ENCODE results near the gene HNRNPR. TPM values are rescaled to one million over a fixed set of nuclear protein-coding genes. Genes with fewer than 3 reads are reported as not detected.

HNRNPR gene
- total and polyA plus RNA-seq, 9 of the 15 experiments (the other 6 are each of a cell fraction or from before 2014, with no cell fraction given), result 80.9 to 372 (median 301) TPM

DNA sequence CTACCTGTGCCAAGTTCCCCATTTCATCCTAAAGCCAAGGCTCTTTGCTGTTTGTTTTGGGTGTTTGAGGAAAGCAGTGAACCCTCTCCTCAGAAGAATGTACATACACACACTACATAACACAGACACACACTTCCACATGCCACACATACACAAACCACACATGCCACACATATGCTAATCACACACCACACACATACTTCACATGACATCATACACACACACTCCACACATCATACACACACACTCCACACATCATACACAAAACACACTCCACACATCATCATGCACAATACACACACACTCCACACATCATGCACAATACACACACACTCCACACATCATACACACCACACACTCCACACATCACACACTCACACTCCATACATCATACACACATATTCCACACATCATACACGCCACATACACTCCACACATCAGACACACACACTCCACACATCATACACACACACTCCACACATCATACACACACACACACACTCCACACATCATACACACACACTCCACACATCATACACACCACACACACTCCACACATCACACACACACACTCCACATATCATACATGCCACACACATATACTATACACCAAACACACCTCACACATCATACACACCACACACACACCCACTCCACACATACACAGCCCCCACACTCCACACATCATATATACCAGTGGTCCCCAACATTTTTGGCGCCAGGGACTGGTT, 48.2 kb upstream of the HNRNPR start:
- POLR2A ChIA-PET, result no interaction called here
- peaks cover 4 to 24% of the 10 kb centered on the region in 2 experiments for H3K4me1 ChIP-seq (replicated peaks in 1 of 2; ENCODE audit: control insufficient read depth in 2 of 2, insufficient read depth in 2 of 2, low read length in 2 of 2)
- BruUV-seq (replicated peaks), result no TSS peak

More for the DNA sequence above, 48.2 kb upstream of the HNRNPR start:
- intact Hi-C loops (cut with micrococcal nuclease), result no loop called here
- no peaks in the 10 kb centered on the region for H3K36me3 ChIP-seq (ENCODE audit: control insufficient read depth, insufficient read depth, low read length)
- DNase-seq (ENCODE audit: extremely low read depth in 1 of 4, low spot score in 3 of 4) (no peak), ATAC-seq (no peak), FAIRE-seq (peak; percentile 96)
- no peak overlapping the region for H3K4me2 ChIP-seq (ENCODE audit: insufficient read depth, low read length)
- no peaks in the 10 kb centered on the region for H4K20me1 ChIP-seq (replicated peaks; ENCODE audit: control insufficient read depth, insufficient read depth, low read length)
- no peaks in the 10 kb centered on the region for H3K9me1 ChIP-seq (ENCODE audit: control insufficient read depth, insufficient read depth, low read length)
- CTCF ChIA-PET (ENCODE audit: low intra/inter-chr PET ratio), result no interaction called here
- H2AFZ ChIP-seq (ENCODE audit: low read depth, low read length), result no peak overlapping the region
- peaks cover 0 to 2% of the 10 kb centered on the region in 2 experiments; a peak in 1 of 5 replicates for H3K27me3 ChIP-seq (ENCODE audit: control insufficient read depth in 2 of 2, insufficient read depth in 2 of 2, low read length in 2 of 2)
- no peak overlapping the region for H3K27ac ChIP-seq (ENCODE audit: extremely low read depth, low read depth, low read length)
- no peak overlapping the region for H3K9ac ChIP-seq (ENCODE audit: insufficient read depth in 1 of 2, low read depth in 2 of 2, low read length in 2 of 2)
- in situ Hi-C loops (cut with MboI), result no loop called here
- no peaks in the 10 kb centered on the region for H3K9me3 ChIP-seq (replicated peaks; ENCODE audit: control insufficient read depth, insufficient read depth, low read depth, low read length)
- no peak for TF ChIP-seq EHMT2 (IDR thresholded peaks at IDR 0.05)
- TF ChIP-seq, protein P1, sequence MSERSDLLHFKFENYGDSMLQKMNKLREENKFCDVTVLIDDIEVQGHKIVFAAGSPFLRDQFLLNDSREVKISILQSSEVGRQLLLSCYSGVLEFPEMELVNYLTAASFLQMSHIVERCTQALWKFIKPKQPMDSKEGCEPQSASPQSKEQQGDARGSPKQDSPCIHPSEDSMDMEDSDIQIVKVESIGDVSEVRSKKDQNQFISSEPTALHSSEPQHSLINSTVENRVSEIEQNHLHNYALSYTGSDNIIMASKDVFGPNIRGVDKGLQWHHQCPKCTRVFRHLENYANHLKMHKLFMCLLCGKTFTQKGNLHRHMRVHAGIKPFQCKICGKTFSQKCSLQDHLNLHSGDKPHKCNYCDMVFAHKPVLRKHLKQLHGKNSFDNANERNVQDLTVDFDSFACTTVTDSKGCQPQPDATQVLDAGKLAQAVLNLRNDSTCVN (CRISPR knock-in tag; IDR thresholded peaks at IDR 0.05), result 0 out of 2 replicates have a peak, but pooled peaks have one; percentile 60
- no peak for TF ChIP-seq SAFB2 (IDR thresholded peaks at IDR 0.05; ENCODE audit: borderline replicate concordance, low read depth, low read length, severe bottlenecking)
- TF ChIP-seq CREBBP (IDR thresholded peaks at IDR 0.05; ENCODE audit: low read depth, low read length), result peak; percentile 49
- TF ChIP-seq ELF4 (CRISPR knock-in tag; IDR thresholded peaks at IDR 0.05), result 0 out of 2 replicates have a peak, but pooled peaks have one; percentile 5
- 0 out of 2 replicates have a peak, but pooled peaks have one; percentile 32 for TF ChIP-seq LARP7 (IDR thresholded peaks at IDR 0.05)
- TF ChIP-seq ARHGAP35 (IDR thresholded peaks at IDR 0.05; ENCODE audit: partially characterized antibody), result no peak
- TF ChIP-seq, protein P2, sequence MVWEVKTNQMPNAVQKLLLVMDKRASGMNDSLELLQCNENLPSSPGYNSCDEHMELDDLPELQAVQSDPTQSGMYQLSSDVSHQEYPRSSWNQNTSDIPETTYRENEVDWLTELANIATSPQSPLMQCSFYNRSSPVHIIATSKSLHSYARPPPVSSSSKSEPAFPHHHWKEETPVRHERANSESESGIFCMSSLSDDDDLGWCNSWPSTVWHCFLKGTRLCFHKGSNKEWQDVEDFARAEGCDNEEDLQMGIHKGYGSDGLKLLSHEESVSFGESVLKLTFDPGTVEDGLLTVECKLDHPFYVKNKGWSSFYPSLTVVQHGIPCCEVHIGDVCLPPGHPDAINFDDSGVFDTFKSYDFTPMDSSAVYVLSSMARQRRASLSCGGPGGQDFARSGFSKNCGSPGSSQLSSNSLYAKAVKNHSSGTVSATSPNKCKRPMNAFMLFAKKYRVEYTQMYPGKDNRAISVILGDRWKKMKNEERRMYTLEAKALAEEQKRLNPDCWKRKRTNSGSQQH (CRISPR knock-in tag; IDR thresholded peaks at IDR 0.05), result 0 out of 2 replicates have a peak, but pooled peaks have one; percentile 46
- TF ChIP-seq PHF20 (IDR thresholded peaks at IDR 0.05; ENCODE audit: partially characterized antibody), result peak; percentile 8
- TF ChIP-seq TSC22D4 (tag; IDR thresholded peaks at IDR 0.05), result 0 out of 2 replicates have a peak, but pooled peaks have one; percentile 34
- H3K4me3 ChIP-seq, result no peak overlapping the region
- H3K79me2 ChIP-seq (ENCODE audit: control insufficient read depth, insufficient read depth, low read length), result no peaks in the 10 kb centered on the region
- 38% methylated on average over 2 of the region's 2 CpGs for WGBS (ENCODE audit: insufficient coverage, low coverage, missing lambda C conversion rate)

Measured in K562 (cell line).